T-cell (primary cell): Measurements from ENCODE around the gene NDUFB10. TPM values are rescaled to one million over a fixed set of nuclear protein-coding genes. Genes with fewer than 3 reads are reported as not detected.

Source experiments
- ATAC-seq, 4 experiments: fragments of 200-7000 bp in 3 of 4; fragments of 150-1000 bp in 1 of 4; cut with Tn5 transposase; replicated peaks in 1 of 4; 1 replicate in 3 of 4; 2 replicates in 1 of 4; pipeline ENCODE4 v1.10.0; 2021; ENCODE audit warnings: moderate library complexity in 3 of 4, mild to moderate bottlenecking in 2 of 4, moderate number of reproducible peaks in 1 of 4
- CTCF ChIA-PET, 2 donors: fragments of 300-600 bp; sonication (Branson Sonifier 250); formaldehyde crosslinking; loops; one replicate each; lab custom pipeline; 2022; ENCODE audit warnings: antibody characterized with exemption in 2 of 2; lab: Charles Lee
- POLR2A ChIA-PET, 2 donors: fragments of 300-600 bp; sonication (Branson Sonifier 250); formaldehyde crosslinking; loops; one replicate each; lab custom pipeline; 2022; ENCODE audit warnings: antibody characterized with exemption in 2 of 2; lab: Charles Lee
- DNase-seq, 35 experiments: peaks; one replicate each; pipeline versions ENCODE4 v3.0.0 to v3.0.0-alpha.2; 2013 to 2023
- H3K27ac ChIP-seq: one replicate; pipeline ENCODE4 v1.5.1; 2013; ENCODE audit warnings: low read length
- H3K27me3 ChIP-seq, 2 experiments: replicated peaks in 1 of 2; 1 replicate in 1 of 2; 2 replicates in 1 of 2; pipeline versions ENCODE4 v1.6.1 to v1.7.0; 2013; ENCODE audit warnings: low read length in 1 of 2, mixed read lengths in 1 of 2; ENCODE audit not compliant: control insufficient read depth in 2 of 2, insufficient read depth in 2 of 2; ENCODE audit errors: extremely low read depth in 1 of 2
- H3K36me3 ChIP-seq, 2 donors: 1 replicate in 1 of 2; 2 replicates in 1 of 2; pipeline versions ENCODE4 v1.6.1 to v1.7.0; 2013; ENCODE audit warnings: low read length in 1 of 2; ENCODE audit not compliant: control insufficient read depth in 2 of 2, insufficient read depth in 1 of 2; ENCODE audit errors: extremely low read depth in 1 of 2
- H3K4me1 ChIP-seq, 2 experiments: 1 replicate in 1 of 2; 2 replicates in 1 of 2; pipeline versions ENCODE4 v1.6.1 to v1.7.0; 2013; ENCODE audit warnings: low read length in 2 of 2, mixed read lengths in 1 of 2; ENCODE audit not compliant: insufficient read depth in 2 of 2, control insufficient read depth in 1 of 2; ENCODE audit errors: extremely low read depth in 1 of 2
- H3K4me3 ChIP-seq, 2 donors: 1 replicate in 1 of 2; 2 replicates in 1 of 2; pipeline versions ENCODE4 v1.5.1 to v1.7.0; 2013; ENCODE audit warnings: mild to moderate bottlenecking in 2 of 2, low read length in 1 of 2, moderate library complexity in 1 of 2; ENCODE audit not compliant: control insufficient read depth in 1 of 2; ENCODE audit errors: extremely low read depth in 1 of 2
- H3K9me3 ChIP-seq: 2 replicates; pipeline ENCODE4 v1.7.0; 2013
- H3K27ac Mint-ChIP-seq, 2 donors: one replicate each; pipeline ENCODE4 v1.8.0; 2020 to 2021; ENCODE audit warnings: mild to moderate bottlenecking in 2 of 2, mixed read lengths in 2 of 2
- H3K27me3 Mint-ChIP-seq, 2 donors: one replicate each; pipeline ENCODE4 v1.8.0; 2021 to 2022; ENCODE audit warnings: mixed read lengths in 2 of 2
- H3K36me3 Mint-ChIP-seq: one replicate; pipeline ENCODE4 v1.8.0; 2021; ENCODE audit warnings: mixed read lengths
- H3K4me1 Mint-ChIP-seq, 3 donors: one replicate each; pipeline ENCODE4 v1.8.0; 2020 to 2022; ENCODE audit warnings: mixed read lengths in 3 of 3, mild to moderate bottlenecking in 1 of 3
- H3K4me3 Mint-ChIP-seq, 3 donors: one replicate each; pipeline ENCODE4 v1.8.0; 2020 to 2022; ENCODE audit warnings: mild to moderate bottlenecking in 3 of 3, mixed read lengths in 3 of 3, moderate library complexity in 3 of 3
- H3K9me3 Mint-ChIP-seq, 3 donors: one replicate each; pipeline ENCODE4 v1.8.0; 2020 to 2022; ENCODE audit warnings: mixed read lengths in 3 of 3
- WGBS: methylation state at CpG from one replicate; pipeline ENCODE4 v1.1.5; 2013; ENCODE audit warnings: missing lambda C conversion rate; ENCODE audit not compliant: insufficient coverage; 5-methylcytosine and 5-hydroxymethylcytosine counted together
- total RNA-seq, 35 experiments: library from RNA in 6 of 35; stranded (reverse) in 6 of 35; fragments of 120-200 nt in 1 of 35; gene quantifications; one replicate each; pipeline versions ENCODE4 v1.2.1 to v1.2.4 and lab custom pipeline; 2013 to 2026

The NDUFB10 gene
- total RNA-seq, 5 donors from 2014 or later (not counting 1 experiment from before 2014, with no cell fraction given), result 46.3 to 96.5 (median 84.4) TPM

DNA sequence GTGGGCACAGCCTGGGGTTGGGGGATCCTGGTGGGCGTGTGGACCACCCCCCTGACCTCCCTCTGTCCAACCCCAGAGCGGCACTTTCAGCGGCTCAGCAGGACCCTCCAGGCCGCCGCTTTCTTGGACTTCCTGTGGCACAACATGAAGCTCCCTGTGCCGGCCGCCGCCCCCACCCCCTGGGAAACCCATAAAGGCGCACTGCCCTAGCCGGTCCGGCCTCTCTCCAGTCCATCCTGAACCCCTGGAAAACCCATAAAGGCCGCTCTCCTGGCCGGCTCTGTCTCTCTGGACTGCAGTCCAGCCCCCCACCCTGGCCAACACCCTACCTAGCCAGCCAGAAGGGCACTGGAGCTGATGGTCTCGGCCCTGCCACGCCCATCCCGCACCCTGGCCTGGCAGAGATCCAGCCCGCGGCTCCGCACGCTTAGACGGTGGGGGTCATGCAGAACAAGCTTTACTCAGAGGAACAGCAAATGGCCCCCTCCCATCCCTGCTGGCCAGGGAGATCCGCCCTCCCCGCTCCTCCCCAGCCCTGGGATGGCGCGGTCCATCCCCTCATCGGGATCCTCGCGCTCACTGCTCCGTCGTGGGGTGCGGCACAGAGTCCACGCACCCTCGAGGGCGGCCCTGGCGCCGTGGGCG is 19.3 kb downstream of the NDUFB10 start:
- CTCF ChIA-PET, result no interaction called here
- Histone ChIP-seq H3K9me3 (no peaks in the 10 kb centered on the region), H3K4me1 (peaks cover 0 to 28% of the 10 kb centered on the region in 2 experiments), H3K4me3 (no peak overlapping the region), H3K27me3 (peaks cover 0 to 91% of the 10 kb centered on the region in 2 experiments), H3K27ac (no peak overlapping the region), H3K36me3 (peaks cover 17 to 38% of the 10 kb centered on the region in 2 donors)
- Mint-ChIP-seq H3K4me1 (peaks cover 7 to 11% (median 10%) of the 10 kb centered on the region in 3 donors), H3K27ac (no peak overlapping the region), H3K36me3 (peaks cover 18% of the 10 kb centered on the region), H3K9me3 (no peaks in the 10 kb centered on the region), H3K4me3 (no peak overlapping the region), H3K27me3 (peaks cover 0 to 32% of the 10 kb centered on the region in 2 donors)
- POLR2A ChIA-PET, result no interaction called here
- no peak for DNase-seq
- WGBS, result 92% methylated on average over 35 of the region's 37 CpGs
- no peak for ATAC-seq

DNA sequence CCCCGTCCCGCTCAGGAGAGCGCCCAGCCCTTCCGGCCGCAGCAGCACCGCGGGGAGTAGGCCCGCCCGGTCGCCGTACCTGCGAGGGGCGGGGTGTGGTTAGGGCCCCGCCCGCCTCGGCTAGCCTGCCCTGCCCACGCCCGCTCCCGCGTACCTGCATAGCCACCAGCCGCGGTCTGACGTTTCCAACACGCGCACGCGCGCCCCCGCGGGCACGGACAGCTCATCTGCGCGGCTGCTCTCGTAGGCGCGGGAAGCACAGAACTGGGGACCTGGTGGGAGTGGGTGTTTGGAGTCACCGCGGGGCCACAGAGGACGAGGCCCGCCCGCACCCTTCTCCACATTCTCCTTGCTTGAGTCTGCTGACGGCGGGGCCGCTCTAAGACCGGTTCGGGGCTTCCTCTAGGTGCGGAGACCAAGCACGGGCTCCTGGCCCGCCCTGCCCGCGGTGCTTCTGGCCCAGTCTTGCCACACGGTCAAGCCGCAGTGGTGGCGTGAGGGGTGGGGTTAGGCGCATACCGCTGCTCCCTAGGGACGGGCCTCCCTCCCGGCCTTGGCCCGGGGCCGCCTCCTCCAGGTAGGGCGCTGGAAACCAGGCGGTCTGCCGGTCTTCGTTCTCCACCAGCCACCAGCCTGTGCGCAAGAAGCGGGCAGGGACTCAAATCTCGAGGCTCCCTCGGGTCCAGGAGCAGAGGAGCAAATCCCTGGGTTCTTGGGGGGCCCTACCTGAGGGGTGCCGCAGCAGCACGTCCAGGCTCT is 20.1 kb downstream of the NDUFB10 start:
- H3K4me1 Mint-ChIP-seq, result peaks cover 7 to 11% (median 10%) of the 10 kb centered on the region in 3 donors
- Histone ChIP-seq H3K4me1 (peaks cover 0 to 29% of the 10 kb centered on the region in 2 experiments), H3K36me3 (peaks cover 15 to 33% of the 10 kb centered on the region in 2 donors), H3K4me3 (no peak overlapping the region), H3K27me3 (peaks cover 0 to 83% of the 10 kb centered on the region in 2 experiments), H3K27ac (no peak overlapping the region), H3K9me3 (no peaks in the 10 kb centered on the region)
- peaks cover 18% of the 10 kb centered on the region for H3K36me3 Mint-ChIP-seq
- H3K4me3 Mint-ChIP-seq, result no peak overlapping the region
- DNase-seq, result peak in 3 of 35 experiments; percentile 29 to 31 (median 30)
- no peaks in the 10 kb centered on the region for H3K9me3 Mint-ChIP-seq
- CTCF ChIA-PET, result no interaction called here
- no peak overlapping the region for H3K27ac Mint-ChIP-seq
- POLR2A ChIA-PET, result no interaction called here
- WGBS, result 54% methylated on average over 51 of the region's 70 CpGs
- peaks cover 0 to 32% of the 10 kb centered on the region in 2 donors for H3K27me3 Mint-ChIP-seq
- ATAC-seq, result peak in 1 of 4 experiments; percentile 4

DNA sequence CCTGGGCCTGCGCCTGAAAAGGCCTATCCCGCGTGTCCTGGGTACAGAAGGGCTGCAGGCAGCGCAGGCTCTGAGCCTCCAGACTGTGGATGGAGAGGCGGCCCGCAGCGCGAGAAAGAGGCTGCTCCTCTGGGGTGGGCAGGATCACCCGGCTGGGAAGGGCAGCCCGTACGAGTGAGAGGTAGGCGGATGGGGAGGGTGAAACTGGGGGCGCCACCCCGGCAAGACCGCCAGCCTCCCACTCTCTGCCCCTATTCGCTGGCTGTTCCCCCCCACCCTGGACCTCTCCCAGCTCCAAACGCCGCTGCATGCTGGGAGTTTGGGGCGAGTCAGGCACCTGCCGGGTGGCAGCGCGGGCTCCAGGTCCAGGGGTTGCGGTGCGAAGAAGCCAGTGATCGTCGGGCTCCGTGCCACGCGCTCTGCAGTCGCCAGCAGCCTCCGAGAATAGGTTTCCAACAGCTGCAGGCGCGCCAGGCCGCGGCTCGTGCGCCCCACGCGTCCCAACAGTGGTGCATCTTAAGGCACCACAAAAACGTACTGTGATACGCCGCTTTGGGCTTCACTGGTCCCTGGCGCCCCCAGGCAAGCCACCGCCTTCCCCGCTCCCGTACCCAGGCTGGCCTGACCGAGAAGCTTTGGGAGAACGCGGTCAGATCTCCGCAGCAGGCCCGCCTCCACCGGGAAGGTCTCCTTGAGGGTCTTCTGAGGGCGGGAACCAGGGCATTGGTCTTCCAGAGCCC is 20.9 kb downstream of the NDUFB10 start:
- H3K36me3 ChIP-seq, result peaks cover 11 to 27% of the 10 kb centered on the region in 2 donors
- H3K4me1 ChIP-seq, result peaks cover 0 to 37% of the 10 kb centered on the region in 2 experiments
- DNase-seq (no peak), ATAC-seq (no peak)
- no peaks in the 10 kb centered on the region for H3K9me3 ChIP-seq
- Mint-ChIP-seq H3K4me3 (no peak overlapping the region), H3K9me3 (no peaks in the 10 kb centered on the region), H3K36me3 (peaks cover 12% of the 10 kb centered on the region), H3K27ac (no peak overlapping the region), H3K27me3 (peaks cover 0 to 32% of the 10 kb centered on the region in 2 donors), H3K4me1 (peaks cover 10 to 18% (median 14%) of the 10 kb centered on the region in 3 donors)
- ChIA-PET POLR2A (no interaction called here), CTCF (no interaction called here)
- H3K4me3 ChIP-seq, result no peak overlapping the region
- peaks cover 0 to 75% of the 10 kb centered on the region in 2 experiments for H3K27me3 ChIP-seq
- H3K27ac ChIP-seq, result no peak overlapping the region
- 12% methylated on average over 47 of the region's 53 CpGs for WGBS

GRCh38 chr16:1980770-1981087 is 21.4 kb downstream of the NDUFB10 start:
- ChIA-PET CTCF (no interaction called here), POLR2A (no interaction called here)
- no peaks in the 10 kb centered on the region for H3K9me3 Mint-ChIP-seq
- peaks cover 10 to 19% (median 15%) of the 10 kb centered on the region in 3 donors for H3K4me1 Mint-ChIP-seq
- peaks cover 12 to 22% of the 10 kb centered on the region in 2 donors for H3K36me3 ChIP-seq
- peaks cover 11% of the 10 kb centered on the region for H3K36me3 Mint-ChIP-seq
- no peak overlapping the region for H3K4me3 ChIP-seq
- H3K9me3 ChIP-seq, result no peaks in the 10 kb centered on the region
- WGBS, result 25% methylated on average over 12 of the region's 16 CpGs
- DNase-seq, result no peak
- no peak overlapping the region for H3K27ac ChIP-seq
- H3K4me3 Mint-ChIP-seq, result no peak overlapping the region
- ATAC-seq, result no peak
- peaks cover 0 to 32% of the 10 kb centered on the region in 2 donors for H3K27me3 Mint-ChIP-seq
- H3K4me1 ChIP-seq, result peaks cover 0 to 41% of the 10 kb centered on the region in 2 experiments
- no peak overlapping the region for H3K27ac Mint-ChIP-seq
- H3K27me3 ChIP-seq, result peaks cover 0 to 70% of the 10 kb centered on the region in 2 experiments

DNA sequence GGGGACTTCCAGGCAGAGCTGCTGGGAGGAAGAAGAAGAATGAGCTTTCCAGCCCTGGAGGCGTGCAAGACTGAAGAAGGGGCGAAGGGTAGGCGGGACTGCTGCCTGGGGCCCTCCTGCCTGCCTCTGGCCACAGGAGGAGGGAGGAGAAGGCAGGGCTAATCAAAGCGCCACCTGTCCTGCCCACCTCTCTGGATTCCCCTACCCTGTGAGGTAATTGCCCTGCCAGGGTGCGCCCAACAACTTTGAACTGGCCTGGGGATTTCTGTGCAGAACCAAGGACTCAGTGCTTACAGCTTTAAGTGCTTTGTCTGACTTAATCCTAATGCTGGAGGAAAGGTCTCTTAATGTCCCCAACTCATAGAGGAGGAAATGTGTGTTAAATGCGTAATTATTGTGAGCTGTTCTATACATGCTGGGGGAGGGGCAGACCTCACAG is 22.1 kb downstream of the NDUFB10 start, which contains the start of gene NOXO1:
TSS of gene NOXO1 (minus strand) at position 72 of the 439 bp plus-strand sequence. CDS start 290 bp downstream, outside the sequence.
- Mint-ChIP-seq H3K4me1 (peaks cover 10 to 19% (median 15%) of the 10 kb centered on the region in 3 donors), H3K36me3 (peaks cover 7% of the 10 kb centered on the region), H3K27ac (no peak within 1 kb of the TSS), H3K4me3 (peak within 1 kb of the TSS in 2 of 3 donors; percentile 82 to 83), H3K9me3 (no peaks in the 10 kb centered on the region), H3K27me3 (peaks cover 0 to 28% of the 10 kb centered on the region in 2 donors)
- ATAC-seq, result peak in 1 of 4 experiments; percentile 30
- ChIA-PET POLR2A (no interaction called here), CTCF (no interaction called here)
- peak in 1 of 35 experiments; percentile 48 for DNase-seq
- Histone ChIP-seq H3K27ac (no peak within 1 kb of the TSS), H3K4me3 (no peak within 1 kb of the TSS), H3K9me3 (no peaks in the 10 kb centered on the region), H3K4me1 (peaks cover 0 to 41% of the 10 kb centered on the region in 2 experiments), H3K36me3 (peaks cover 8 to 22% of the 10 kb centered on the region in 2 donors), H3K27me3 (peaks cover 0 to 63% of the 10 kb centered on the region in 2 experiments)
- no CpG with 5 or more reads among the region's 6 CpGs for WGBS

GRCh38 chr16:1982013-1982433 is 22.7 kb downstream of the NDUFB10 start:
- Histone ChIP-seq H3K9me3 (no peaks in the 10 kb centered on the region), H3K36me3 (peaks cover 8 to 16% of the 10 kb centered on the region in 2 donors), H3K4me1 (peaks cover 0 to 41% of the 10 kb centered on the region in 2 experiments), H3K27me3 (peaks cover 0 to 57% of the 10 kb centered on the region in 2 experiments), H3K27ac (no peak overlapping the region), H3K4me3 (no peak overlapping the region)
- no peak for DNase-seq
- ATAC-seq, result no peak
- ChIA-PET CTCF (no interaction called here), POLR2A (no interaction called here)
- Mint-ChIP-seq H3K27me3 (peaks cover 0 to 28% of the 10 kb centered on the region in 2 donors), H3K36me3 (peaks cover 10% of the 10 kb centered on the region), H3K4me1 (peaks cover 10 to 20% (median 15%) of the 10 kb centered on the region in 3 donors), H3K27ac (no peak overlapping the region), H3K4me3 (peak overlapping the region in 2 of 3 donors; percentile 82 to 83), H3K9me3 (no peaks in the 10 kb centered on the region)
- WGBS, result 59% methylated on average over 4 of the region's 5 CpGs
